HG02571 (cell line): Measurements from ENCODE around the gene TRAPPC3.

ENCODE experiments used
- ATAC-seq: cut with Tn5 transposase; IDR thresholded peaks from one replicate; pipeline ENCODE4 v1.9.1; 2021; ENCODE audit warnings: mild to moderate bottlenecking, moderate library complexity; ENCODE audit not compliant: unreplicated experiment

Gene TRAPPC3

GRCh38 chr1:36107394-36107793 lies 41.9 kb downstream of the TRAPPC3 start:
- no peak for ATAC-seq

GRCh38 chr1:36106269-36106668 lies 43.0 kb downstream of the TRAPPC3 start:
- ATAC-seq: no peak

GRCh38 chr1:36101546-36101945 lies 47.7 kb downstream of the TRAPPC3 start:
- ATAC-seq: no peak

- ATAC-seq: no peak
These were observed 48.9 kb downstream of the TRAPPC3 start for GRCh38 chr1:36100376-36100775.

GRCh38 chr1:36099681-36100341 lies 49.5 kb downstream of the TRAPPC3 start:
- ATAC-seq: no peak

- no peak for ATAC-seq
These were observed 50.5 kb downstream of the TRAPPC3 start for GRCh38 chr1:36098650-36099365.

- ATAC-seq: no peak
These were observed 51.3 kb downstream of the TRAPPC3 start for GRCh38 chr1:36097693-36098585.

GRCh38 chr1:36096500-36097432 lies 52.5 kb downstream of the TRAPPC3 start:
- ATAC-seq: no peak

- ATAC-seq: no peak
These were observed 53.4 kb downstream of the TRAPPC3 start for GRCh38 chr1:36095760-36096405.

- ATAC-seq: no peak
These were observed 54.6 kb downstream of the TRAPPC3 start for GRCh38 chr1:36094621-36095061.

- no peak for ATAC-seq
These were observed 55.4 kb downstream of the TRAPPC3 start for GRCh38 chr1:36093929-36094328.

GRCh38 chr1:36093226-36093625 lies 56.1 kb downstream of the TRAPPC3 start:
- ATAC-seq: no peak

GRCh38 chr1:36092798-36093185 lies 56.5 kb downstream of the TRAPPC3 start:
- ATAC-seq: no peak

- ATAC-seq: no peak
These were observed 57.0 kb downstream of the TRAPPC3 start for GRCh38 chr1:36092166-36092797.

GRCh38 chr1:36091698-36092097 lies 57.6 kb downstream of the TRAPPC3 start:
- no peak for ATAC-seq

GRCh38 chr1:36091141-36091540 lies 58.1 kb downstream of the TRAPPC3 start:
- ATAC-seq: no peak

GRCh38 chr1:36089393-36090121 lies 59.7 kb downstream of the TRAPPC3 start:
- no peak for ATAC-seq

- ATAC-seq: peak; percentile 76
These were observed 60.5 kb downstream of the TRAPPC3 start, which contains the start of gene ADPRS for GRCh38 chr1:36088577-36089392. ADPRS (plus strand) TSS chr1:36088892; CDS start chr1:36088905, 13 bp downstream.
